Activated naive CD4-positive, alpha-beta T cell (primary cell): ENCODE data around the gene PTPRN2.
"Not testable (repeated sequence)": the region's sequence is repeated elsewhere in the genome, so short reads cannot be mapped to it uniquely, and the experiment has no call there.

Experiments used
- DNase-seq, 4 experiments: peaks; one replicate each; lab custom pipeline; 2025; lab: John Stamatoyannopoulos, UW

The PTPRN2 gene

GRCh38 chr7:157949711-157950110 is 637.9 kb downstream of the PTPRN2 start:
- no peak for DNase-seq

- no peak for DNase-seq
Measured at GRCh38 chr7:157947504-157947903, 640.1 kb downstream of the PTPRN2 start.

- no peak for DNase-seq
Measured at GRCh38 chr7:157946398-157947060, 641.1 kb downstream of the PTPRN2 start.

- DNase-seq, result no peak
Measured at GRCh38 chr7:157945401-157945800, 642.2 kb downstream of the PTPRN2 start.

GRCh38 chr7:157944734-157945291 is 642.8 kb downstream of the PTPRN2 start:
- DNase-seq, result no peak

- no peak for DNase-seq
Measured at GRCh38 chr7:157944051-157944450, 643.6 kb downstream of the PTPRN2 start.

- no peak for DNase-seq
Measured at GRCh38 chr7:157943561-157943960, 644.1 kb downstream of the PTPRN2 start.

- no peak for DNase-seq
Measured at GRCh38 chr7:157941210-157941609, 646.4 kb downstream of the PTPRN2 start.

- no peak for DNase-seq
Measured at GRCh38 chr7:157940497-157940896, 647.1 kb downstream of the PTPRN2 start.

- DNase-seq, result no peak
Measured at GRCh38 chr7:157938211-157938610, 649.4 kb downstream of the PTPRN2 start.

GRCh38 chr7:157937406-157937805 is 650.2 kb downstream of the PTPRN2 start:
- DNase-seq, result no peak

- DNase-seq, result no peak
Measured at GRCh38 chr7:157936976-157937375, 650.6 kb downstream of the PTPRN2 start.

- DNase-seq, result not testable (repeated sequence)
Measured at GRCh38 chr7:157935721-157936120, 651.9 kb downstream of the PTPRN2 start.

- DNase-seq, result not testable (repeated sequence)
Measured at GRCh38 chr7:157933219-157934155, 654.1 kb downstream of the PTPRN2 start.

- DNase-seq, result no peak
Measured at GRCh38 chr7:157932498-157933218, 655.0 kb downstream of the PTPRN2 start.

- DNase-seq, result no peak
Measured at GRCh38 chr7:157930926-157931466, 656.6 kb downstream of the PTPRN2 start.

GRCh38 chr7:157930441-157930840 is 657.2 kb downstream of the PTPRN2 start:
- DNase-seq, result no peak

- DNase-seq, result no peak
Measured at GRCh38 chr7:157929671-157930070, 658.0 kb downstream of the PTPRN2 start.

GRCh38 chr7:157928808-157929425 is 658.7 kb downstream of the PTPRN2 start:
- no peak for DNase-seq

- DNase-seq, result no peak
Measured at GRCh38 chr7:157928171-157928794, 659.3 kb downstream of the PTPRN2 start.
